HG02571 (cell line): ENCODE data around the gene KCTD3.

ENCODE experiments used
- ATAC-seq: cut with Tn5 transposase; IDR thresholded peaks from one replicate; pipeline ENCODE4 v1.9.1; 2021; ENCODE audit warnings: mild to moderate bottlenecking, moderate library complexity; ENCODE audit not compliant: unreplicated experiment

Gene KCTD3

GRCh38 chr1:215603319-215603718, 36.2 kb downstream of the KCTD3 start:
- no peak for ATAC-seq

DNA sequence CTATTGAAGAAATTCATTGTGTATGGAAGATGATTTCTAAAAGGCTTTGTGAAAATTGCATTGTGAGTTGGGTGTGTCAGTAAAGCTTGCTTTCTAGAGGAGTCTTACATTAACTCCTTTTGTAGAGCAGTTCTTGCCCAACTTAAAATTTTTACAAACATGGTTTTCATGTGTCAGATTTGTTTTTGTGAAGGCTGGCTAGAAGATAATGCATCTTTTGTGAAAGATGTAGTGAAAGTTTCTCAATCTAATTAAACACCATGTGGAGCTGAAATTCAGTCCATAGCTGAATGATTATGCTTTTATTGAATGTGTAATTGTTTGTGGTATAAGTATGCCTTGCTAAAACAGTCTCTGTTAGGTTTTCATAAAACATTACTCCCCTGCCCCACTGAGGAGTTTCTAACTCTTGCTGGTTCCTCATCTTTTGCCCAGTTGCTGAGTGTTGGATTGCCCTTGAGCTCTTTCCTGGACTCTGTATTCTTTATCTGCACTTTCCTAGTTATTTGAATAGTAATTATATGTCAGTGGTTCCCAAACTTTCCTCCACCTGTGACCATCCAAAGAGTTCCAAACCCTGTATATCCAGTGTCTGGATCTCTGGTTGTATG, 38.0 kb downstream of the KCTD3 start:
- no peak for ATAC-seq

- no peak for ATAC-seq
Measured at GRCh38 chr1:215606036-215606435, 38.9 kb downstream of the KCTD3 start.

- ATAC-seq, result no peak
Measured at GRCh38 chr1:215606564-215607168, 39.6 kb downstream of the KCTD3 start.

- ATAC-seq, result no peak
Measured at GRCh38 chr1:215607412-215607811, 40.3 kb downstream of the KCTD3 start.

DNA sequence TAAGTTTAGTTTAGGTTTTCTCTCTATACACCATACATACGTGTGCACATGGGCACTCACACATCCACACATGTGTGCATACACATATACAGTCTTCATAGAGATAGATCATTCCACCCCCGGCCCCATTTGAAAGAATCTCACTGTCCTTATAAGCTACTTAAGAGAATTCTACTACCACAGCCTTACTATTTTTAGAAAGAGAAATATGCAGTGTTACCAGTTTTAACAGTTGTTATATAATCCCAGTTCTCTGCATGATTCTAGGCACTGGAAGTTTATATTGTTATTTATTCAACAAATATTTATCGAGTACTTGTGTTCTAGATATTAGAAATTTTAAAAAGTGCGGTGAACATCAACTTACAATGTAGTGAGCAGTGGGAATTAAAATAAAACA, 41.5 kb downstream of the KCTD3 start:
- ATAC-seq, result no peak

DNA sequence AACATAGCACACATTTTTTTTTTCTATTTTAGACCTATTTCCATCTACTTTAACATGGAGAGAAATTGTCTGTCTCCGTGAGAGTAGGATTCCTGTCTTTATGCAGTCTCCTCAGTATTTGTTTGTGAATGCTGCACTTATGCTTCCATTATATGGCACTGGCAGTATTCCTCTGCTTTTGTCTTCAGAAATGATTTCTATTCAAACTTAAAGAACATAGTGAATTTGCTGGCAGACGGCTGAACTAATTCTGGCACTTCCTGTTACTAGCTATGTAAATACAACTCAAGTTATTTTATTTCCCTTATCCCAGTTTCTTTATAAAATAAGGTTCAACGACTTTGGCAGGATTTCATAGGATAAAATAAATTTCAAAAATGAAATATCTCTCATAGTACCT, 45.3 kb downstream of the KCTD3 start:
- ATAC-seq, result no peak

- ATAC-seq, result no peak
Measured at GRCh38 chr1:215617979-215618378, 50.9 kb downstream of the KCTD3 start.

- no peak for ATAC-seq
Measured at GRCh38 chr1:215623162-215623561, 56.1 kb downstream of the KCTD3 start.

GRCh38 chr1:215625949-215626348, 58.8 kb downstream of the KCTD3 start:
- no peak for ATAC-seq

DNA sequence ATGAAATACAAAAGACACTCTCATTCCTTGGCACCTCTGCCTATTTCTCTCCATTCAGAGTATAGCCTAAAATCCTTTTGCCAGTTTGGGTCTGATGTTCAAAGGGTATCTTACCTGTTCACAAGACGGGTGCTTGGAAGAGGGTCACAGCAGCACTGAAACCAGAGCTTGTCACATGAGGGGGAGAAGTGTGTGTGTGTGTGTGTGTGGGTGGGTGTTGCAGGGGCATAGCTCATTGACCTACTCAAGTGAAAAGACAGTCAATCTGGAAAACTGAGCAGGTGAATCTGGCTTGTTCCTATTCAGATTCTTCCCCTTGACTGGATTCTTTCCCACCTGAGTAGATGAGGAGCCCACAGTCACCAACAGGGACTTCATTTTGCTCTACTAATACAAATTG, 63.9 kb downstream of the KCTD3 start:
- no peak for ATAC-seq

DNA sequence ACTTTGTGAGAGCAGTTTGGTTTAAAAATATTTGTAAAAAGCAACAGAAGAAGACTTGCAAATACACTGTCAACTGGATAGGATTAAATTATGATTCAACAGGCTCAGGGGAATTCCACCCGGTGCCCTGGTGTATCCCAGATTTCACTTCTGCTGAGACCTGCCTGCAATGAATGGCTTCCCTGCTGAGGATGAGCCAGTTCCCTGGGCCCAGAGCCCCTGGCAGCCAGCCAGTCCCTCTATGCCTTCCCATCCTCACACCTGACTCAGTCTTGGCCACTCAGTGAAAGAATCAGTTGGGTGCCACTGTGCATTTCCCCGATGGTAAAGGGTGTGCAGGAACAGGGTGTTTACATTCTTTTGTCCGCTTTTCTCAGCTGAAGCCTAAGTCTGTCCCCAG, 64.4 kb downstream of the KCTD3 start:
- no peak for ATAC-seq

DNA sequence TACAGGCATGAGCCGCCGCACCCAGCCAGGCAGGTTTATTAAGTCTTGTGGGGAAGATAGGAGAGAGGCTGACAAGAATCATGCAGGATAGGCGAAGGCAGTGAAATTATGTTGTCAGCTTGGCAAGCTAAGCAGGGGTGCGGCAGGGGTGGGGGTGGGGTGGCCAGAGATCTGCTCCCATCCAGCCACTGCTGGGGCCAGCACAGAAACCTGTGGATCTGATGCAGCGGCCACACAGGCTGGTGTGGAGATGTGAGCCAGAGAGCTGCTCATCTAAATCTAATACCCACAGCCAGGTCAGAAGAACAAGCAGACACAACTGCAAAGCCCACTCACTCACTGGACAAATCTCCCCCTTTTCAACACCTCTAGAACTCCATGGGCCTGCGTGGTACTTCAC, 68.7 kb downstream of the KCTD3 start:
- ATAC-seq, result no peak

- ATAC-seq, result no peak
Measured at GRCh38 chr1:215636258-215636965, 69.3 kb downstream of the KCTD3 start.

DNA sequence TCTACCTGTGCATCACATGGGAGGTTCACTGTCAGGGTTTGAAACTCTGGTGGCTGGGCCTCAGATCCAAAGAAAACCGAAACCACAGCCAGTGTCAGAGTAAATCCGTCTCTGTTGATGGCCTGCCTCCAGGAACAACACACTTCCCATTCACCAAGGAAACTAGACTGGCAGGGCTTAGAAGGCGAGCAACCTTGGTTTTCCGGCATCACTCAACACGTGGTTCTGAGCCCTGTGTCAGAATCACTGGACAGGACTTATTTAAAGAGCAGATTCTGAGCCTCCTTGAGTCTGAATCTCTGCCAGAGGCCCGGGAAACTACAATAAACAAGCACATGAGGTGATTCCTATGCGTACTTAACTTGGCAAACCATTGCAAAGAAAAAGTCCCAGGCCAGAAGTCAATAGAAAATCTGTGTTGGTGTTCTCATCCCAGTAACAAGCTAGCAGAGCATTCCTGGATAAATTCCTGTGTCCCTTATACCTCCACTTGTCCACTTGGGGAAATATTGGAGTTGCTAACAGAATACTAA, 70.0 kb downstream of the KCTD3 start:
- no peak for ATAC-seq

DNA sequence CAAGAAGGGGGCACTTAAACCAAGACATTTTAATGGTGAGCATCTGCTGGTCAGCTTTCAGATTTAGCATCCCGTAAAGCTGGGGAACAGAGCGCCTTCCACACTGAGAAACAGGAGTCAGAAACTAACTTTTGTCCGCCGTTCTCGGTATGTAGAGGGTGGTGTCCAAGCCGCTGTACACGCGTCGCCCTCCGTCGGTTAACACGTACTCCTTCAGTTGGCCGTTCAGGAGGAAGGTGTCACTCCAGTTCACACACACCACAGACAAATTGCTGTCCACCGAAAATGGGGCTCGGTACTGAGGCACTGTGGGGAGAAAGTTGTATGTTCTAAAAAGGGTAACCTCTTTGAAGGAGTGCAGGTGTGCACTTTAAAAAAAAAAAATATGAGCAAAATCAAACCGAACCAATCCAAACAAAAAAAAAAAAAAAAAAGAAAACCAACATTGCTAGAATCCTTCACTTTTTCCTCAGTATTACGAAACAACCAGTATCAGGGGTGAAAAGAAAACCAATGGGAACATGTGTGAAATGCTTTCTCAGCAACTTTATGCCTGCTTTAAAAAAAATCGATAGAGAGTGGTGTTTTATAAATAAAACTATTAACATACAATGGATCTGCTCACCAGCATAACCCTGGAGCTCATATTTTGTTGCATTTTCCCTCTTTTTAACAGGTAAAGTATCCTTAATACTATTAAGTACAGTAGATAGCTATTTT, 73.5 kb downstream of the KCTD3 start:
- ATAC-seq, result no peak

GRCh38 chr1:215643592-215644321, 76.7 kb downstream of the KCTD3 start:
- no peak for ATAC-seq

- ATAC-seq, result no peak
Measured at GRCh38 chr1:215645182-215645581, 78.1 kb downstream of the KCTD3 start.

DNA sequence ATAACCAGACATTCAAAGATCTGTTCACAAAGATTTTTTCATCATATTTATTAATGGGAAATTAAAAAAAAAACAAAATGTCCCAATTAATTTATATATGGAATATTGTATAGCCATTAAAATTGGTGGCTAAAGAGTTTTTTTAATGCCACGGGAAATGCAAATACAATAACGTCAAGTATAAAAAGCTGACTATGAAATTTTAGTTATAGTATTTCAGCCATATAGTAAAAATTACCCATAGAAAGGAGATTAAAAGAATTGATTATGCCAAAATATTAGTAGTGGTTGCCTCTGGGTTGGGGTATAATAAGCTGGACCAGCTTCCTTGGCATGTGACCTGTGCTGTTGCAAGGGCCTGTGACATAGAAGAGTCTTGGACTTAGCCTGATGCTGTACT, 78.8 kb downstream of the KCTD3 start:
- no peak for ATAC-seq

GRCh38 chr1:215647738-215648137, 80.6 kb downstream of the KCTD3 start:
- no peak for ATAC-seq

GRCh38 chr1:215648957-215649356, 81.9 kb downstream of the KCTD3 start:
- no peak for ATAC-seq
